ENCODE results near the gene MAGI1. TPM values are rescaled to one million over a fixed set of nuclear protein-coding genes. Genes with fewer than 3 reads are reported as not detected.

MAGI1 gene
- total RNA-seq, 4 donors from 2014 or later = 49.5 to 72.1 (median 67.6) TPM

- no peak for TF ChIP-seq POLR2A (IDR thresholded peaks at IDR 0.05)
- TF ChIP-seq, protein P1, sequence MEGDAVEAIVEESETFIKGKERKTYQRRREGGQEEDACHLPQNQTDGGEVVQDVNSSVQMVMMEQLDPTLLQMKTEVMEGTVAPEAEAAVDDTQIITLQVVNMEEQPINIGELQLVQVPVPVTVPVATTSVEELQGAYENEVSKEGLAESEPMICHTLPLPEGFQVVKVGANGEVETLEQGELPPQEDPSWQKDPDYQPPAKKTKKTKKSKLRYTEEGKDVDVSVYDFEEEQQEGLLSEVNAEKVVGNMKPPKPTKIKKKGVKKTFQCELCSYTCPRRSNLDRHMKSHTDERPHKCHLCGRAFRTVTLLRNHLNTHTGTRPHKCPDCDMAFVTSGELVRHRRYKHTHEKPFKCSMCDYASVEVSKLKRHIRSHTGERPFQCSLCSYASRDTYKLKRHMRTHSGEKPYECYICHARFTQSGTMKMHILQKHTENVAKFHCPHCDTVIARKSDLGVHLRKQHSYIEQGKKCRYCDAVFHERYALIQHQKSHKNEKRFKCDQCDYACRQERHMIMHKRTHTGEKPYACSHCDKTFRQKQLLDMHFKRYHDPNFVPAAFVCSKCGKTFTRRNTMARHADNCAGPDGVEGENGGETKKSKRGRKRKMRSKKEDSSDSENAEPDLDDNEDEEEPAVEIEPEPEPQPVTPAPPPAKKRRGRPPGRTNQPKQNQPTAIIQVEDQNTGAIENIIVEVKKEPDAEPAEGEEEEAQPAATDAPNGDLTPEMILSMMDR (IDR thresholded peaks at IDR 0.05) = no peak
- Histone ChIP-seq H3K4me1 (no peaks in the 10 kb centered on the region), H3K27ac (peak overlapping the region; percentile 67 to 91 (median 83)), H3K36me3 (no peaks in the 10 kb centered on the region), H3K27me3 (no peaks in the 10 kb centered on the region), H3K4me3 (peak overlapping the region; percentile 41 to 87 (median 62)), H3K9me3 (no peaks in the 10 kb centered on the region)
- DNase-seq = peak in 2 of 3 donors; percentile 73 to 89
Observed at GRCh38 chr3:66038384-66038725, 363 bp downstream of the MAGI1 start.

- no peak for TF ChIP-seq POLR2A (IDR thresholded peaks at IDR 0.05)
- TF ChIP-seq, protein P1 (IDR thresholded peaks at IDR 0.05) = no peak
- no peaks in the 10 kb centered on the region for H3K27me3 ChIP-seq
- no peaks in the 10 kb centered on the region for H3K4me1 ChIP-seq
- DNase-seq = peak in 1 of 3 donors; percentile 60
- H3K27ac ChIP-seq = peak overlapping the region; percentile 67 to 91 (median 83)
- H3K36me3 ChIP-seq = no peaks in the 10 kb centered on the region
- H3K4me3 ChIP-seq = peak overlapping the region; percentile 41 to 87 (median 62)
- no peaks in the 10 kb centered on the region for H3K9me3 ChIP-seq
Observed at GRCh38 chr3:66037986-66038369, 740 bp downstream of the MAGI1 start.

GRCh38 chr3:66037330-66037985 is 1.3 kb downstream of the MAGI1 start:
- DNase-seq = peak in 1 of 3 donors; percentile 71
- Histone ChIP-seq H3K4me1 (no peaks in the 10 kb centered on the region), H3K36me3 (no peaks in the 10 kb centered on the region), H3K4me3 (peak overlapping the region; percentile 41 to 87 (median 62)), H3K9me3 (no peaks in the 10 kb centered on the region), H3K27ac (peak overlapping the region in 3 of 4 donors; percentile 77 to 91 (median 89)), H3K27me3 (no peaks in the 10 kb centered on the region)
- no peak for TF ChIP-seq POLR2A (IDR thresholded peaks at IDR 0.05)
- TF ChIP-seq, protein P1 (IDR thresholded peaks at IDR 0.05) = peak in 2 of 6 experiments; percentile 23 to 39

DNA sequence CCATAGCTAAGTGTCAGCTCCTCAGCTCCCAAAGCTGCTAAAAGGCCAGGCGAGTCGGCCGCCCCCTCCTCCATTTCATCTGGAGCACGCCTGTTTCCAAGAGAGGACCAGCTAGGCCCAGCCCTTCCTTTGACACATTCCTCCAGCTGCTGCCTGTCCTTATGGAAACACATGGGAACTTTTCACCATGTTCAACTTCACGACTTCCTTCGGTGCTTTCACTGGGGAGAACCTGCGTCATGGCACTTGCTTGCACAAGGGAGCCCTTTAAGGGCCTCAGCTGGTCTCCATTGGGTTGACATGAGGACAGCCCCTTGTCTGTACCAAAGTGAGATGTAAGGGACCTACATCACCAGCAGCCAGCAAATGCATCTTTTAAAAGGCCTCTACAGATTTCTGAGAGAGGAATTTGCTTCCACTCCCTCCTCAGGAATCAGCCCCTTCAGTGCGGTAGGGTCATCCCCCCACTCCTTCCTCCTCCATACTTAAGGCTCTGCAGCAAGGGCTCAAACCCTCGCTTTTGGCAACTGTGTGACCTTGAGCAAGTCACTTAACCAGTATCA is 2.1 kb downstream of the MAGI1 start:
- Histone ChIP-seq H3K4me3 (peak overlapping the region in 3 of 4 donors; percentile 46 to 87 (median 77)), H3K27me3 (no peaks in the 10 kb centered on the region), H3K36me3 (no peaks in the 10 kb centered on the region), H3K4me1 (no peaks in the 10 kb centered on the region), H3K27ac (peak overlapping the region in 2 of 4 donors; percentile 89 to 91), H3K9me3 (no peaks in the 10 kb centered on the region)
- DNase-seq = no peak
- TF ChIP-seq, protein P1 (IDR thresholded peaks at IDR 0.05) = no peak
- no peak for TF ChIP-seq POLR2A (IDR thresholded peaks at IDR 0.05)

DNA sequence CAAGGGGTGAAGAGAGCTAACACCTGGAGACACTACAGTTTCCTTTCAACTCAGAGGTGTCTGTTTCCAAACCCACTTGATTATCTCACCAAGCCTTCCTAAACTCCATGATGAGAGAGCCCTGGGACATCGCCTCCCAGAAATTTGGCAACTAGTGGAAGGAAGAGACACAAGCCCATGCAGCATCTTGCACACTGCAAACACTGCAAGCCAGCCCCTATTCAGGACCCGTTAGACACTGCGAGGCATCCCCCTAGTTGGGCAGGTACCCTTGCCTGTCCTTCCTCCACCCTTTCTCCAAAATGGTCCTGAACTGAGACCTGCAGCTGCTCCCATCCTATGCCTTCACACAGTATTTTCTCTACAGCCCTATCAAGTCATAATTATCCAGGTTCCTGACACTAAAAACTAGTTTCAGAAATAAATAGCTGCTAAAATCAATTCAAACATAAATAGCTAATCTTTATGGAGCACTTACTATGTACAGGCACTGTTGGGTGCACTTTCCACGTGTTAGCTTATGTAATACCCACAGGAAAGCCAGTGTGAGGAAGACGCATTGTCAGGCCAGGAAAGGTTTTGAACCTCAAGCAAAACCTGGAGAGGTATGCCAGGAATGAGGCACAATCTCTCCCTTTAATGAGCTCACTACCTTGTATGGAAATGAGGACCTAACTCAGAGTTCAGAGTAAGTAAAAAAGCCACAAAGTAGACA is 2.8 kb downstream of the MAGI1 start:
- Histone ChIP-seq H3K27me3 (no peaks in the 10 kb centered on the region), H3K9me3 (no peaks in the 10 kb centered on the region), H3K4me3 (peak overlapping the region in 2 of 4 donors; percentile 77 to 87), H3K4me1 (no peaks in the 10 kb centered on the region), H3K36me3 (no peaks in the 10 kb centered on the region), H3K27ac (peak overlapping the region in 1 of 4 donors; percentile 91)
- no peak for TF ChIP-seq POLR2A (IDR thresholded peaks at IDR 0.05)
- TF ChIP-seq, protein P1 (IDR thresholded peaks at IDR 0.05) = no peak
- no peak for DNase-seq
